HG02678 (cell line): ENCODE data around the gene KIF7.
"Not testable (repeated sequence)": the region's sequence is repeated elsewhere in the genome, so short reads cannot be mapped to it uniquely, and the experiment has no call there.

Experiments used
- ATAC-seq: cut with Tn5 transposase; IDR thresholded peaks from one replicate; pipeline ENCODE4 v1.9.1; 2021; ENCODE audit warnings: mild to moderate bottlenecking, moderate library complexity; ENCODE audit not compliant: unreplicated experiment

Gene KIF7

GRCh38 chr15:89621547-89621946 lies 33.7 kb downstream of the KIF7 start:
- no peak for ATAC-seq

GRCh38 chr15:89616228-89616627 lies 39.0 kb downstream of the KIF7 start:
- no peak for ATAC-seq

- ATAC-seq: no peak
Observed at GRCh38 chr15:89615135-89615534, 40.1 kb downstream of the KIF7 start.

GRCh38 chr15:89614164-89614563 lies 41.1 kb downstream of the KIF7 start:
- no peak for ATAC-seq

- no peak for ATAC-seq
Observed at GRCh38 chr15:89613031-89613430, 42.2 kb downstream of the KIF7 start.

- ATAC-seq: no peak
Observed at GRCh38 chr15:89611317-89611716, 44.0 kb downstream of the KIF7 start.

GRCh38 chr15:89599021-89599420 lies 56.2 kb downstream of the KIF7 start:
- ATAC-seq: no peak

- no peak for ATAC-seq
Observed at GRCh38 chr15:89593018-89593417, 62.2 kb downstream of the KIF7 start.

- ATAC-seq: no peak
Observed at GRCh38 chr15:89591834-89592233, 63.4 kb downstream of the KIF7 start.

GRCh38 chr15:89587955-89588354 lies 67.3 kb downstream of the KIF7 start:
- ATAC-seq: no peak

GRCh38 chr15:89586651-89587050 lies 68.6 kb downstream of the KIF7 start:
- ATAC-seq: no peak

- not testable (repeated sequence) for ATAC-seq
Observed at GRCh38 chr15:89580747-89581146, 74.5 kb downstream of the KIF7 start.

GRCh38 chr15:89578146-89578545 lies 77.1 kb downstream of the KIF7 start:
- ATAC-seq: no peak
